Heart left ventricle (tissue), 16 donors: ENCODE data around the gene GNAO1. TPM values are rescaled to one million over a fixed set of nuclear protein-coding genes. Genes with fewer than 3 reads are reported as not detected.

ENCODE experiments used
- ATAC-seq, 4 donors: fragments of 200-7000 bp; cut with Tn5 transposase; one replicate each; pipeline ENCODE4 v1.9.1; 2020 to 2022; ENCODE audit warnings: moderate library complexity in 4 of 4, mild to moderate bottlenecking in 3 of 4, moderate number of reproducible peaks in 1 of 4
- DNase-seq, 5 donors: peaks; one replicate each; pipeline ENCODE4 v3.0.0-alpha.2; 2020
- H3K27ac ChIP-seq, 12 donors: fragments of 200-600 bp; sonication (generic) in 4 of 12; one replicate each; pipeline versions ENCODE4 v1.5.0 to v1.8.0; 2016 to 2022; ENCODE audit warnings: mild to moderate bottlenecking in 2 of 12
- H3K27me3 ChIP-seq, 9 donors: fragments of 200-600 bp; sonication (generic) in 2 of 9; one replicate each; pipeline versions ENCODE4 v1.5.1 to v1.8.0; 2016 to 2022; ENCODE audit warnings: mild to moderate bottlenecking in 3 of 9
- H3K36me3 ChIP-seq, 9 donors: fragments of 200-600 bp; sonication (generic) in 2 of 9; one replicate each; pipeline versions ENCODE4 v1.5.0 to v1.8.0; 2018 to 2022; ENCODE audit warnings: mild to moderate bottlenecking in 2 of 9
- H3K4me1 ChIP-seq, 12 donors: fragments of 200-600 bp; sonication (generic) in 4 of 12; one replicate each; pipeline versions ENCODE4 v1.5.0 to v1.8.0; 2016 to 2022; ENCODE audit warnings: mild to moderate bottlenecking in 3 of 12
- H3K4me3 ChIP-seq, 12 donors: fragments of 200-600 bp; sonication (generic) in 4 of 12; one replicate each; pipeline versions ENCODE4 v1.5.0 to v1.8.0; 2017 to 2022; ENCODE audit warnings: mild to moderate bottlenecking in 9 of 12, moderate library complexity in 4 of 12
- H3K9me3 ChIP-seq, 12 donors: fragments of 200-600 bp; sonication (generic) in 4 of 12; one replicate each; pipeline versions ENCODE4 v1.5.0 to v1.8.0; 2016 to 2022; ENCODE audit warnings: mild to moderate bottlenecking in 1 of 12
- POLR2A ChIP-seq, 2 donors: fragments of 450-650 bp; IDR thresholded peaks; one replicate each; pipeline ENCODE4 v1.6.1; 2017; ENCODE audit warnings: antibody characterized with exemption in 2 of 2, mild to moderate bottlenecking in 2 of 2, moderate library complexity in 2 of 2
- WGBS, 4 donors: extraction: QIAGEN DNeasy Blood & Tissue Kit in 2 of 4; methylation state at CpG; one replicate each; pipeline versions ENCODE4 v1.1.5 to v1.1.7; 2013 to 2018; 5-methylcytosine and 5-hydroxymethylcytosine counted together
- intact Hi-C, 10 donors: fragments of 100-400 bp; cut with DNase I; formaldehyde crosslinking; loops; one replicate each; pipeline versions ENCODE4 v1.11.1 to v1.14.2; 2022
- polyA plus RNA-seq, 2 donors: library from polyadenylated mRNA; stranded (reverse); fragments of 200-250 nt; gene quantifications; one replicate each; pipeline ENCODE4 v1.2.3, GENCODE V29; 2013
- total RNA-seq, 9 donors: library from RNA; depleted of rRNA in 2 of 9; stranded (reverse); fragments of >200 nt in 2 of 9; fragmentation: NEBNext Ultra II Directional in 3 of 9; extraction: Animal tissue kit (Norgen Biotek cat#: 25700) in 3 of 9; gene quantifications; one replicate each; pipeline versions ENCODE4 v1.1.0 to v1.2.4, GENCODE V29; 2016 to 2023
- TF ChIP-seq, protein P1 (sequence below), 12 donors: fragments of 200-600 bp; sonication (generic) in 4 of 12; IDR thresholded peaks; one replicate each; pipeline versions ENCODE4 v1.5.0 to v1.8.0; 2018 to 2022; ENCODE audit warnings: antibody characterized with exemption in 12 of 12, mild to moderate bottlenecking in 5 of 12
- donor health status: ischemic (EF 13 %, LVEDD 7.1; RV severe dilation, severe dysfunction).
- donor health status: healthy with polysubstance abuse.
- donor health status: DM: no; HTN: yes; CAD: no.
- donor health status: DM: no; HTN: no; CAD: no.
- donor health status: ischemic (EF 25% LVEDD 6.9; RV normal size, moderate dysfunction).
- donor health status: ischemic (EF 25% LVEDD 5.7; RV mildly dilated, moderate dysfunction).
- donor health status: healthy.
- donor health status: DM: yes; HTN: yes; CAD: no.
- donor health status: ischemic (EF 35%, LVEDD 5.7; RV mildly dilated, moderate dysfunction).
- donor health status: nonischemic (EF 11% LVEDD 7.7; RV severe dilation, severe dysfunction).
- donor health status: DM: yes; HTN: yes; CAD: no.
- donor health status: PGD.
- donor health status: ischemic (EF 29% LVEDD 5.4; RV normal size, mild dysfunction).
- donor health status: nonischemic (EF 23%, LVEDD 6.1; RV moderate dilation, normal function).

Gene GNAO1
- total and polyA plus RNA-seq, 11 donors = 1.4 to 26.8 (median 12.0) TPM

DNA sequence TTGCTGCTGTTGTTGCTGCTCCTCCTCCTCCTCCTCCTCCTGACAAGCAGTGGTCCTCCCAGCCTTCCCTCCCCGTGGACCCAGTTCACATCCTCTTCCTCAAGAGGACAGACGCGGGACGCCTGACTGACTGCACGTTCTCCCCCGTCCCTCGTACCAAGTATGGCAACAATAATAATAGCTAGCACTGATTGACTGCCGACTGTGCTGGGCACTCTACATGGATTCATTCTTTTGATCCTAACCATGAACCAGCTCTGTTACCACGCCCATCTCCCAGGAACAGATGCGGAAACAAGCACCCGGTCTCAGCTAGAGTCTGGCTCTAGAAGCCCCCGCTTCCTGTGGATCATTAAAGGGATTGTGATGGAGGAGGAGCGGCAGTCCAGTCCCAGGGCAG is 78.0 kb downstream of the GNAO1 start:
- ATAC-seq = peak in 2 of 4 donors; percentile 2 to 4
- Histone ChIP-seq H3K36me3 (no peaks in the 10 kb centered on the region), H3K27me3 (no peaks in the 10 kb centered on the region), H3K27ac (peak overlapping the region in 11 of 12 donors; percentile 3 to 89 (median 61)), H3K4me3 (no peak overlapping the region), H3K4me1 (peaks cover 0 to 24% (median 15%) of the 10 kb centered on the region in 12 donors), H3K9me3 (peaks cover 0 to 2% (median 0%) of the 10 kb centered on the region in 12 donors)
- intact Hi-C loops = no loop called here
- DNase-seq = no peak
- no peak for TF ChIP-seq POLR2A (IDR thresholded peaks at IDR 0.05)
- TF ChIP-seq, protein P1, sequence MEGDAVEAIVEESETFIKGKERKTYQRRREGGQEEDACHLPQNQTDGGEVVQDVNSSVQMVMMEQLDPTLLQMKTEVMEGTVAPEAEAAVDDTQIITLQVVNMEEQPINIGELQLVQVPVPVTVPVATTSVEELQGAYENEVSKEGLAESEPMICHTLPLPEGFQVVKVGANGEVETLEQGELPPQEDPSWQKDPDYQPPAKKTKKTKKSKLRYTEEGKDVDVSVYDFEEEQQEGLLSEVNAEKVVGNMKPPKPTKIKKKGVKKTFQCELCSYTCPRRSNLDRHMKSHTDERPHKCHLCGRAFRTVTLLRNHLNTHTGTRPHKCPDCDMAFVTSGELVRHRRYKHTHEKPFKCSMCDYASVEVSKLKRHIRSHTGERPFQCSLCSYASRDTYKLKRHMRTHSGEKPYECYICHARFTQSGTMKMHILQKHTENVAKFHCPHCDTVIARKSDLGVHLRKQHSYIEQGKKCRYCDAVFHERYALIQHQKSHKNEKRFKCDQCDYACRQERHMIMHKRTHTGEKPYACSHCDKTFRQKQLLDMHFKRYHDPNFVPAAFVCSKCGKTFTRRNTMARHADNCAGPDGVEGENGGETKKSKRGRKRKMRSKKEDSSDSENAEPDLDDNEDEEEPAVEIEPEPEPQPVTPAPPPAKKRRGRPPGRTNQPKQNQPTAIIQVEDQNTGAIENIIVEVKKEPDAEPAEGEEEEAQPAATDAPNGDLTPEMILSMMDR (IDR thresholded peaks at IDR 0.05) = no peak
- WGBS, 4 donors = 60 to 72% (median 65%) methylated on average over 13 of the region's 13 CpGs

DNA sequence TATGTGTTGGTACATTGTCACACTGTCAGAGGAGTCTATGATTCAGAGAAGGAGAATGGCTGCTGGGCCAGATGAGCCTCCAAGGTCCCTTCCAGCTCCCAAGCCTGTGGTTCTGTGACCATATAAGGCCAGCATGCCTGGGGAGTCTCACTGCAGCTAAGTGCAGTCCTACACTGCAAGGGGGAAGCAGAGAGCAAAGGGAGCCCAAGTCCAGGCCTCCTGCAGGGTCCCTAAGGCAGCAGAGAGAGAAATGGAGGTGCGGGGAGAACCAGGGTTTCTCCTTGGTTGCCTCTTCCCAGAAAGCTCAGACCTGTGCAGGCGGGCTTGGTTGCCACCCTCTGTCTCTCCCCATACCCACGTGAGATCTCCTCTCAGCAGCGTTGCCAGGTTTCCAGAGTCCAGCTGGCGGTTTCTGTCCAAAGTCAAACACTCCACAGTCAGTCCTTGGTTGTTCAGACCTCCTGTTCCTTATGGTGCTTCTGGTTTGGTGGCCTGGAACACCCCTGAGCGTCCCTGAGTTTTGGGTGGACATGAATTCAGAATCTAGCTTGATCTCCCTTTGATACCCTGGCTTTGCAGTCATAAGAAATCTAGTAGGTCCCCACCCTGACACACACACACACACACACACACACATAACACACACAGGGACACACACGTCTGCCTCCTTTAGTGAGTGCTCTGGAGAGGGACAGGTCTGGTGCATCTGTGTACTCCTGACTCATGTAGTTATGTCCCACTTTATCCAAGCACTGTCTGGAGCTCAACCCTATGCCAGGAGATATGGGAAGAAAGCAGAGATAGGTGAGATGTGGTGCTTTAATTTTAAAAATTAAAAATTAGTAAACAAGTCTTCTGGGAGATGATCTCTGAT is 78.8 kb downstream of the GNAO1 start:
- DNase-seq = peak in 4 of 5 donors; percentile 44 to 71 (median 56)
- intact Hi-C loops = no loop called here
- Histone ChIP-seq H3K4me1 (peaks cover 0 to 17% (median 11%) of the 10 kb centered on the region in 12 donors), H3K27ac (peak overlapping the region in 11 of 12 donors; percentile 3 to 89 (median 61)), H3K4me3 (no peak overlapping the region), H3K36me3 (no peaks in the 10 kb centered on the region), H3K27me3 (no peaks in the 10 kb centered on the region), H3K9me3 (peaks cover 0 to 8% (median 0%) of the 10 kb centered on the region in 12 donors)
- 50 to 82% (median 70%) methylated on average over 7 of the region's 7 CpGs for WGBS, 4 donors
- TF ChIP-seq POLR2A (IDR thresholded peaks at IDR 0.05) = no peak
- TF ChIP-seq, protein P1 (IDR thresholded peaks at IDR 0.05) = peak in 7 of 12 donors; percentile 9 to 50 (median 33)
- ATAC-seq = peak; percentile 84 to 92 (median 90)

DNA sequence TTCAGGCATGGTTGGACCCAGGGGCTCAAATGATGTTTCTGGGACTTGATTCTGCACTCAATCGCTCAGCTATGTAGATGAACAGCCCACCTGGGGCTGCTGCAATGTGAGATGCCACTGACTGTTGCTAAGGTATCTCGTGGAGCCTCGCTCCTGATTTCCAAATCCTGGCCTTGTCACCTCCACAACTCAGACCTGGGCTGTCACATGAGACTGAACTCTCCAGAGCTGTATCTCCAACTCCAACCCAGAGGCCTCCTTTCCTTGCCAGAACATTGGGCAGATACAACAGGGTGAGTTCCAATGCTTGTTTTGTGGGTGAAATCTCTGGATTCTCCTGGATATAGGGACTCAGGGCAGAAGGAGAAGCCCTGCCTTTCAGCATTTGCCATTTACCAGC is 79.5 kb downstream of the GNAO1 start:
- intact Hi-C loops = no loop called here
- ATAC-seq (no peak), DNase-seq (no peak)
- WGBS, 4 donors = 80 to 94% (median 89%) methylated on average over 3 of the region's 3 CpGs
- H3K27ac ChIP-seq = peak overlapping the region in 1 of 12 donors; percentile 89
- no peaks in the 10 kb centered on the region for H3K27me3 ChIP-seq
- peaks cover 0 to 17% (median 10%) of the 10 kb centered on the region in 12 donors for H3K4me1 ChIP-seq
- no peak for TF ChIP-seq POLR2A (IDR thresholded peaks at IDR 0.05)
- TF ChIP-seq, protein P1 (IDR thresholded peaks at IDR 0.05) = no peak
- H3K36me3 ChIP-seq = no peaks in the 10 kb centered on the region
- H3K9me3 ChIP-seq = peaks cover 0 to 8% (median 0%) of the 10 kb centered on the region in 12 donors
- no peak overlapping the region for H3K4me3 ChIP-seq

DNA sequence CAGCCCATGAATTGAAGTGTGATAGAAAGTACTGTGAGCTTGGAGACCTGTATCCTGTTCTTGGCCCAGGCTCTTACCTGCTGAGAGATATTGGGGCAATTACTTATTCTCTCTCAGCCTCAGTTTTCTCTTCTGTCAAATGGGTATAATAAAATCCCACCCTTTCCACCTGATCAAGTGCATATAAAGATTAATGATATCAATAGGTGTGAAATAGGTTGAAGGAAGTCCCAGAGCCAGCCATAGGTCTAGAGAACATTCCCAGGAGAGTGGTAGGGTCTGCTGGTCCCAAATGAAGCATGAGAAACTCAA is 81.2 kb downstream of the GNAO1 start:
- Histone ChIP-seq H3K36me3 (no peaks in the 10 kb centered on the region), H3K9me3 (peaks cover 0 to 8% (median 0%) of the 10 kb centered on the region in 12 donors), H3K4me3 (no peak overlapping the region), H3K4me1 (peaks cover 0 to 23% (median 10%) of the 10 kb centered on the region in 12 donors), H3K27ac (no peak overlapping the region), H3K27me3 (no peaks in the 10 kb centered on the region)
- DNase-seq = no peak
- ATAC-seq = no peak
- no peak for TF ChIP-seq POLR2A (IDR thresholded peaks at IDR 0.05)
- TF ChIP-seq, protein P1 (IDR thresholded peaks at IDR 0.05) = no peak
- intact Hi-C loops = no loop called here
